HUES48 (cell line): ENCODE measurements around the gene ABCA7.
A peak's percentile ranks its signal among the peaks of the same experiment; 100 is the strongest.

Experiments used
- H3K27ac ChIP-seq: one replicate; pipeline ENCODE4 v1.7.0; 2013; ENCODE audit warnings: low read depth, low read length, inconsistent platforms
- H3K27me3 ChIP-seq: 2 replicates; pipeline ENCODE4 v1.6.1; 2013; ENCODE audit warnings: mild to moderate bottlenecking, low read length; ENCODE audit not compliant: control insufficient read depth, insufficient read depth
- H3K36me3 ChIP-seq: 2 replicates; pipeline ENCODE4 v1.6.1; 2013; ENCODE audit warnings: low read length; ENCODE audit not compliant: control insufficient read depth, insufficient read depth
- H3K4me1 ChIP-seq: 2 replicates; pipeline ENCODE4 v1.6.1; 2013; ENCODE audit warnings: mild to moderate bottlenecking, low read length; ENCODE audit not compliant: control insufficient read depth, insufficient read depth
- H3K4me3 ChIP-seq: 2 replicates; pipeline ENCODE4 v1.5.1; 2013; ENCODE audit warnings: mild to moderate bottlenecking, low read depth, low read length
- H3K9ac ChIP-seq: 2 replicates; pipeline ENCODE4 v1.6.1; 2013; ENCODE audit warnings: mild to moderate bottlenecking, low read depth, low read length, moderate library complexity
- H3K9me3 ChIP-seq: 2 replicates; pipeline ENCODE4 v1.6.1; 2013; ENCODE audit warnings: low read length; ENCODE audit not compliant: control insufficient read depth, insufficient read depth

The ABCA7 gene

GRCh38 chr19:1063909-1064660 is 24.2 kb downstream of the ABCA7 start:
- H3K9ac ChIP-seq = no peak overlapping the region
- no peaks in the 10 kb centered on the region for H3K9me3 ChIP-seq
- H3K27me3 ChIP-seq = peaks cover 21% of the 10 kb centered on the region
- peak overlapping the region; percentile 49; the same call in 1 of the 2 replicates for H3K4me3 ChIP-seq
- no peaks in the 10 kb centered on the region for H3K36me3 ChIP-seq
- H3K4me1 ChIP-seq = peaks cover 10% of the 10 kb centered on the region; the same call in 1 of the 2 replicates
- H3K27ac ChIP-seq = no peak overlapping the region

- H3K4me1 ChIP-seq = peaks cover 10% of the 10 kb centered on the region; the same call in 1 of the 2 replicates
- no peaks in the 10 kb centered on the region for H3K36me3 ChIP-seq
- peak overlapping the region; percentile 49; the same call in 1 of the 2 replicates for H3K4me3 ChIP-seq
- H3K9me3 ChIP-seq = no peaks in the 10 kb centered on the region
- H3K9ac ChIP-seq = no peak overlapping the region
- H3K27me3 ChIP-seq = peaks cover 21% of the 10 kb centered on the region
- H3K27ac ChIP-seq = peak overlapping the region; percentile 12
Observed at GRCh38 chr19:1064661-1065605, 25.0 kb downstream of the ABCA7 start.

GRCh38 chr19:1065606-1066109 is 25.8 kb downstream of the ABCA7 start:
- Histone ChIP-seq H3K9ac (no peak overlapping the region), H3K36me3 (no peaks in the 10 kb centered on the region), H3K4me1 (peaks cover 10% of the 10 kb centered on the region; the same call in 1 of the 2 replicates), H3K27ac (no peak overlapping the region), H3K4me3 (no peak overlapping the region; the same call in 1 of the 2 replicates), H3K9me3 (no peaks in the 10 kb centered on the region), H3K27me3 (peaks cover 21% of the 10 kb centered on the region)

- Histone ChIP-seq H3K27ac (no peak overlapping the region), H3K9me3 (no peaks in the 10 kb centered on the region), H3K4me1 (peaks cover 10% of the 10 kb centered on the region; the same call in 1 of the 2 replicates), H3K36me3 (no peaks in the 10 kb centered on the region), H3K27me3 (peaks cover 21% of the 10 kb centered on the region), H3K9ac (no peak overlapping the region), H3K4me3 (peak overlapping the region; percentile 58; the same call in 1 of the 2 replicates)
Observed at GRCh38 chr19:1066251-1066747, 26.4 kb downstream of the ABCA7 start.

GRCh38 chr19:1066748-1067340 is 26.9 kb downstream of the ABCA7 start, which contains the start of gene ARHGAP45:
TSS of gene ARHGAP45 (plus strand) at chr19:1067167. CDS start at chr19:1067406, 239 bp downstream.
- Histone ChIP-seq H3K9ac (no peak within 1 kb of the TSS), H3K4me1 (peaks cover 10% of the 10 kb centered on the region; the same call in 1 of the 2 replicates), H3K27me3 (peaks cover 24% of the 10 kb centered on the region), H3K9me3 (no peaks in the 10 kb centered on the region), H3K27ac (no peak within 1 kb of the TSS), H3K4me3 (peak within 1 kb of the TSS; percentile 58; the same call in 1 of the 2 replicates), H3K36me3 (no peaks in the 10 kb centered on the region)

GRCh38 chr19:1067341-1067957 is 27.5 kb downstream of the ABCA7 start:
- Histone ChIP-seq H3K27me3 (peaks cover 25% of the 10 kb centered on the region), H3K27ac (no peak overlapping the region), H3K4me3 (peak overlapping the region; percentile 58; the same call in 1 of the 2 replicates), H3K9ac (no peak overlapping the region), H3K9me3 (no peaks in the 10 kb centered on the region), H3K4me1 (peaks cover 10% of the 10 kb centered on the region; the same call in 1 of the 2 replicates), H3K36me3 (no peaks in the 10 kb centered on the region)

- H3K9ac ChIP-seq = no peak overlapping the region
- H3K4me3 ChIP-seq = no peak overlapping the region
- H3K27me3 ChIP-seq = peaks cover 25% of the 10 kb centered on the region
- H3K36me3 ChIP-seq = peaks cover 3% of the 10 kb centered on the region; the same call in 1 of the 2 replicates
- no peak overlapping the region for H3K27ac ChIP-seq
- H3K9me3 ChIP-seq = no peaks in the 10 kb centered on the region
- peaks cover 10% of the 10 kb centered on the region; the same call in 1 of the 2 replicates for H3K4me1 ChIP-seq
Observed at GRCh38 chr19:1068009-1069001, 28.4 kb downstream of the ABCA7 start.

GRCh38 chr19:1069009-1069779 is 29.3 kb downstream of the ABCA7 start:
- peaks cover 25% of the 10 kb centered on the region for H3K27me3 ChIP-seq
- no peaks in the 10 kb centered on the region for H3K9me3 ChIP-seq
- peaks cover 12% of the 10 kb centered on the region; the same call in 1 of the 2 replicates for H3K36me3 ChIP-seq
- H3K9ac ChIP-seq = no peak overlapping the region
- H3K27ac ChIP-seq = no peak overlapping the region
- H3K4me1 ChIP-seq = 0 out of 2 replicates have a peak, but pooled peaks cover 10% of the 10 kb centered on the region
- H3K4me3 ChIP-seq = no peak overlapping the region

- Histone ChIP-seq H3K4me3 (peak overlapping the region; percentile 71), H3K9ac (no peak overlapping the region), H3K36me3 (peaks cover 19% of the 10 kb centered on the region), H3K27me3 (peaks cover 21% of the 10 kb centered on the region), H3K4me1 (0 out of 2 replicates have a peak, but pooled peaks cover 4% of the 10 kb centered on the region), H3K9me3 (no peaks in the 10 kb centered on the region), H3K27ac (no peak overlapping the region)
Observed at GRCh38 chr19:1070576-1070930, 30.6 kb downstream of the ABCA7 start.
